HG03039 (cell line): ENCODE results near the gene DOCK11.

Experiments
- ATAC-seq: cut with Tn5 transposase; IDR thresholded peaks from one replicate; pipeline ENCODE4 v1.9.1; 2021; ENCODE audit warnings: mild to moderate bottlenecking, moderate library complexity; ENCODE audit not compliant: unreplicated experiment

Gene DOCK11

GRCh38 chrX:118499295-118499694, 3.7 kb downstream of the DOCK11 start:
- ATAC-seq: no peak

GRCh38 chrX:118502161-118502789, 6.7 kb downstream of the DOCK11 start:
- no peak for ATAC-seq

- no peak for ATAC-seq
Observed at GRCh38 chrX:118503260-118504041, 7.8 kb downstream of the DOCK11 start.

- ATAC-seq: no peak
Observed at GRCh38 chrX:118504581-118504980, 9.0 kb downstream of the DOCK11 start.

GRCh38 chrX:118506805-118507480, 11.3 kb downstream of the DOCK11 start:
- ATAC-seq: no peak

GRCh38 chrX:118507766-118508165, 12.2 kb downstream of the DOCK11 start:
- ATAC-seq: no peak

- ATAC-seq: no peak
Observed at GRCh38 chrX:118508221-118508620, 12.6 kb downstream of the DOCK11 start.

GRCh38 chrX:118508635-118509034, 13.0 kb downstream of the DOCK11 start:
- no peak for ATAC-seq

GRCh38 chrX:118510111-118510510, 14.5 kb downstream of the DOCK11 start:
- ATAC-seq: no peak

- ATAC-seq: no peak
Observed at GRCh38 chrX:118513120-118513898, 17.7 kb downstream of the DOCK11 start.

GRCh38 chrX:118519411-118520215, 24.0 kb downstream of the DOCK11 start:
- no peak for ATAC-seq

GRCh38 chrX:118520216-118521206, 24.9 kb downstream of the DOCK11 start:
- ATAC-seq: no peak

- ATAC-seq: no peak
Observed at GRCh38 chrX:118521435-118521834, 25.8 kb downstream of the DOCK11 start.

GRCh38 chrX:118522230-118522926, 26.8 kb downstream of the DOCK11 start:
- ATAC-seq: no peak

GRCh38 chrX:118523920-118524319, 28.3 kb downstream of the DOCK11 start:
- no peak for ATAC-seq

- no peak for ATAC-seq
Observed at GRCh38 chrX:118524344-118524743, 28.7 kb downstream of the DOCK11 start.

GRCh38 chrX:118525174-118525730, 29.6 kb downstream of the DOCK11 start:
- no peak for ATAC-seq

- no peak for ATAC-seq
Observed at GRCh38 chrX:118526149-118526548, 30.5 kb downstream of the DOCK11 start.
